NOMO-1 (cell line): ENCODE results near the gene CEP170.

Experiments
- DNase-seq, 2 experiments: peaks; one replicate each; lab custom pipeline; 2025; ENCODE audit not compliant: unreplicated experiment in 2 of 2; lab: John Stamatoyannopoulos, UW

The CEP170 gene

GRCh38 chr1:243268751-243269460 lies 13.8 kb upstream of the CEP170 start:
- DNase-seq: no peak

- peak; percentile 59 to 76 for DNase-seq
Observed at GRCh38 chr1:243267914-243268653, 13.0 kb upstream of the CEP170 start.

- DNase-seq: peak; percentile 59 to 73
Observed at GRCh38 chr1:243267471-243267880, 12.4 kb upstream of the CEP170 start.

- no peak for DNase-seq
Observed at GRCh38 chr1:243266231-243266630, 11.2 kb upstream of the CEP170 start.

GRCh38 chr1:243264717-243265116 lies 9.6 kb upstream of the CEP170 start:
- peak; percentile 53 to 86 for DNase-seq

GRCh38 chr1:243261390-243261789 lies 6.3 kb upstream of the CEP170 start:
- no peak for DNase-seq

- DNase-seq: no peak
Observed at GRCh38 chr1:243260221-243260880, 5.3 kb upstream of the CEP170 start.

GRCh38 chr1:243258731-243259130 lies 3.6 kb upstream of the CEP170 start:
- no peak for DNase-seq

- DNase-seq: no peak
Observed at GRCh38 chr1:243257189-243257588, 2.1 kb upstream of the CEP170 start.

GRCh38 chr1:243256590-243256989 lies 1.5 kb upstream of the CEP170 start:
- peak in 1 of 2 experiments; percentile 15 for DNase-seq

GRCh38 chr1:243255791-243256512 lies 871 bp upstream of the CEP170 start, which contains the start of gene SDCCAG8:
Gene SDCCAG8 (plus strand): TSS chr1:243256041. CDS start chr1:243256174, 133 bp downstream.
- DNase-seq: peak; percentile 97 to 98

GRCh38 chr1:243254233-243254926 lies 701 bp downstream of the CEP170 start:
- DNase-seq: peak; percentile 48 to 54

GRCh38 chr1:243253926-243254232 lies 1.2 kb downstream of the CEP170 start:
- no peak for DNase-seq

- no peak for DNase-seq
Observed at GRCh38 chr1:243253211-243253925, 1.7 kb downstream of the CEP170 start.

- DNase-seq: no peak
Observed at GRCh38 chr1:243251539-243251938, 3.5 kb downstream of the CEP170 start.

- no peak for DNase-seq
Observed at GRCh38 chr1:243250102-243250501, 5.0 kb downstream of the CEP170 start.

GRCh38 chr1:243249214-243249613 lies 5.9 kb downstream of the CEP170 start:
- DNase-seq: no peak

- no peak for DNase-seq
Observed at GRCh38 chr1:243247901-243248300, 7.2 kb downstream of the CEP170 start.

- DNase-seq: peak; percentile 80 to 86
Observed at GRCh38 chr1:243246916-243247315, 8.2 kb downstream of the CEP170 start.

GRCh38 chr1:243244432-243244841 lies 10.6 kb downstream of the CEP170 start:
- DNase-seq: peak; percentile 21 to 53
